Left ventricle myocardium inferior (tissue), 1 donor: ENCODE data around the gene ZMIZ1. TPM values are rescaled to one million over a fixed set of nuclear protein-coding genes. Genes with fewer than 3 reads are reported as not detected.

Experiments
- DNase-seq: peaks from one replicate; pipeline ENCODE4 v3.0.0-alpha.2; 2020
- H3K27ac ChIP-seq: fragments of 200-600 bp; replicated peaks from 2 replicates; pipeline ENCODE4 v1.8.0; 2021
- H3K27me3 ChIP-seq: fragments of 200-600 bp; 2 replicates; pipeline ENCODE4 v1.8.0; 2021; ENCODE audit warnings: low read depth
- H3K36me3 ChIP-seq: fragments of 200-600 bp; 2 replicates; pipeline ENCODE4 v1.8.0; 2021
- H3K4me1 ChIP-seq: fragments of 200-600 bp; 2 replicates; pipeline ENCODE4 v1.8.0; 2021
- H3K4me3 ChIP-seq: fragments of 200-600 bp; 2 replicates; pipeline ENCODE4 v1.8.0; 2021; ENCODE audit warnings: mild to moderate bottlenecking, moderate library complexity
- H3K9me3 ChIP-seq: fragments of 200-600 bp; replicated peaks from 2 replicates; pipeline ENCODE4 v1.8.0; 2021
- CTCF ChIP-seq: fragments of 200-600 bp; IDR thresholded peaks from 2 replicates; pipeline ENCODE4 v1.8.0; 2021; ENCODE audit warnings: antibody characterized with exemption, mild to moderate bottlenecking, borderline replicate concordance
- intact Hi-C: fragments of 100-400 bp; cut with micrococcal nuclease; formaldehyde crosslinking; loops from one replicate; pipeline ENCODE4 v1.11.0; 2022
- total RNA-seq: library from RNA; stranded (reverse); fragmentation: NEBNext Ultra II Directional; extraction: Animal tissue kit (Norgen Biotek cat#: 25700); gene quantifications from one replicate; pipeline ENCODE4 v1.2.1, GENCODE V29; 2021
- donor health status: DM: no; HTN: yes; CAD: no; lungs with severe emphysema.

ZMIZ1 gene
- total RNA-seq, 1 donor from 2014 or later = 55.9 TPM

GRCh38 chr10:79316671-79317431 is 248.1 kb downstream of the ZMIZ1 start:
- Histone ChIP-seq H3K4me3 (no peak overlapping the region), H3K27ac (no peak overlapping the region), H3K4me1 (peaks cover 26% of the 10 kb centered on the region), H3K9me3 (peaks cover 3% of the 10 kb centered on the region), H3K27me3 (no peaks in the 10 kb centered on the region), H3K36me3 (peaks cover 33% of the 10 kb centered on the region)
- intact Hi-C loops = no loop called here
- no peak for TF ChIP-seq CTCF
- no peak for DNase-seq

GRCh38 chr10:79318369-79318768 is 249.6 kb downstream of the ZMIZ1 start:
- Histone ChIP-seq H3K27ac (no peak overlapping the region), H3K4me1 (peaks cover 24% of the 10 kb centered on the region), H3K27me3 (no peaks in the 10 kb centered on the region), H3K36me3 (peaks cover 18% of the 10 kb centered on the region), H3K9me3 (peaks cover 3% of the 10 kb centered on the region), H3K4me3 (no peak overlapping the region)
- intact Hi-C loops = no loop called here
- no peak for TF ChIP-seq CTCF
- DNase-seq = no peak

- no peak for DNase-seq
- intact Hi-C loops = no loop called here
- H3K27ac ChIP-seq = no peak overlapping the region
- no peak overlapping the region for H3K4me3 ChIP-seq
- H3K27me3 ChIP-seq = no peaks in the 10 kb centered on the region
- peaks cover 10% of the 10 kb centered on the region for H3K36me3 ChIP-seq
- H3K9me3 ChIP-seq = peaks cover 3% of the 10 kb centered on the region
- H3K4me1 ChIP-seq = peaks cover 17% of the 10 kb centered on the region
- TF ChIP-seq CTCF = no peak
These were observed 250.5 kb downstream of the ZMIZ1 start for GRCh38 chr10:79319115-79319771.

GRCh38 chr10:79320316-79320715 is 251.6 kb downstream of the ZMIZ1 start:
- Histone ChIP-seq H3K27ac (no peak overlapping the region), H3K4me3 (no peak overlapping the region), H3K36me3 (peaks cover 4% of the 10 kb centered on the region), H3K27me3 (no peaks in the 10 kb centered on the region), H3K9me3 (peaks cover 3% of the 10 kb centered on the region), H3K4me1 (peaks cover 16% of the 10 kb centered on the region)
- intact Hi-C loops = no loop called here
- DNase-seq = no peak
- no peak for TF ChIP-seq CTCF

GRCh38 chr10:79320820-79321493 is 252.2 kb downstream of the ZMIZ1 start:
- Histone ChIP-seq H3K4me3 (no peak overlapping the region), H3K27me3 (no peaks in the 10 kb centered on the region), H3K27ac (no peak overlapping the region), H3K4me1 (peaks cover 16% of the 10 kb centered on the region), H3K9me3 (peaks cover 3% of the 10 kb centered on the region), H3K36me3 (no peaks in the 10 kb centered on the region)
- DNase-seq = no peak
- intact Hi-C loops = no loop called here
- no peak for TF ChIP-seq CTCF
